ELF-1 (cell line): ENCODE results near the gene NELFA.

Experiments used
- DNase-seq: peaks from one replicate; pipeline ENCODE4 v3.0.0-alpha.2; 2016; ENCODE audit warnings: low read depth, low spot score

NELFA gene

GRCh38 chr4:2008921-2009650 lies at the start of gene NELFA:
Gene NELFA (minus strand): TSS chr4:2008974. CDS start chr4:2008959, 15 bp downstream.
- DNase-seq = peak; percentile 98

DNA sequence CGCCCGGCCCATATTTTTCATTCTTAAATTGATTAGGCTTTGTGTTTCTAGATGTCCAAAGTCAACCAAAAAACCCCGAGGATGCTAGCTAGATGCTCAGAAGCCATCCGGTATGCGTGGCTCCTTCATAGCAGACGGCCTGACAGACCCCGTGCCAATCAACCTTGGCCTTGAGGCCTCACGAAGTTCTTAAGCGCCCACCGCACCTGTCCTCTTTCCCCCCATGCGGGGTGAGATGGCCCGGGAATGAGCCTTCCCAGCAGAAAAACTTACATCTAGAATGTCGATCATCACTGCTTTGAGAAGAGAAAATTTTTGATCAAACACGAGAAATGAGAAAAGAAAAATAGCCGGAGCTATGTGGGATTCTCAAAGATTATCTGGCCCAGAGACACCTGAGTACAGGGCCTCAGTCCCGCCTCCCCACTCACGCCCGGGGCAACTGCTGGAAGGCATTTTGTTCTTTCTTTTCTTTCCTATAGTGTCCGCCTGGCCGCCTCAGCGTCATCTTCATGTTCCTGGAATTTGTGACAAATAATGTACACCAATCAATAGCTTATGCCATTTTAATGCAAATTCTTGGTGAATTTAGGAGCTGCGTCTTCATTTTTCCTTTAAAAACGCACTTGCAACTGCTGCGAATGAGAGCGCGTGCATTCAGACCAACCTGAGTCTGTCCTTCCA lies 48.8 kb upstream of the NELFA start:
- DNase-seq = no peak

- no peak for DNase-seq
These were observed 45.4 kb upstream of the NELFA start for GRCh38 chr4:2054217-2054616.

DNA sequence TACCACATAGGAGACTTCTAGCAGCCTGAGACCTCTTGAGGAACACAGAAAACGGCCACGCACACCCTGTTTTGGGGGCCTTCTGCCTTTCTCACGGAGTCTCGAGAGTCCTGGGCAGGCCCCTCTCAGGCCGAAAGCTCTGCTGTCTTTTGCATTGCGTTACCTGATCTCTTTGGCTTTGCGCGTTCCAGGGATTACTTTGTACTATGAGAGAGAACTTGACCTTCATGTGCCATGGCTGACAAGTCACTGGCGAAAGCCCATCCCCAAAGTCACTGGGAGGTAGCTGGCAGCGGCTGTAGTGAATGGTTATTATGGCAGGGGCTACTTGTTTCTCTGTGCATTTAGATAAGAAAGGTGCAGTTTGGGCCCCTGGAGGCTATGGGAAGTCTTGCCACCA lies 42.3 kb upstream of the NELFA start:
- DNase-seq = no peak

- no peak for DNase-seq
These were observed 41.0 kb upstream of the NELFA start for GRCh38 chr4:2049811-2050210.

DNA sequence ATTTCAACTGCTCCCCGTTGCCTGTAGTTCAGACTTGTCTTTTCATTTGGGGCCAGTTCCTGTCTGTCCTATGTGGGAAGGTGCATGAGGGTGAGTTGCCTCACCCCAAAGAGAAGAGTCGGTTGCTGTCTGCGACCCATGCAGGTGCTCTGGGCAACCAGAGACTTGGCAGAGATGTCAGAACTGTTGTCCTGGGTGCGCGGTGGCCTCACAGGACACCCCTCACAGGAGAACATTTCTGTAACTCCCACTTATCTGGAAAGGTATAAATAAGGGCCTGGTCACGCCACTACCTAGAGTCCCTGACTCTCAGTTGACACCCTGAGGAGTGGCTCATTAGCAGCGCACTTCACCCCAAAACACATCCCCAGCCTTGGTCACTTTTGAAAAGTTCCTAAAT lies 40.6 kb upstream of the NELFA start:
- no peak for DNase-seq

DNA sequence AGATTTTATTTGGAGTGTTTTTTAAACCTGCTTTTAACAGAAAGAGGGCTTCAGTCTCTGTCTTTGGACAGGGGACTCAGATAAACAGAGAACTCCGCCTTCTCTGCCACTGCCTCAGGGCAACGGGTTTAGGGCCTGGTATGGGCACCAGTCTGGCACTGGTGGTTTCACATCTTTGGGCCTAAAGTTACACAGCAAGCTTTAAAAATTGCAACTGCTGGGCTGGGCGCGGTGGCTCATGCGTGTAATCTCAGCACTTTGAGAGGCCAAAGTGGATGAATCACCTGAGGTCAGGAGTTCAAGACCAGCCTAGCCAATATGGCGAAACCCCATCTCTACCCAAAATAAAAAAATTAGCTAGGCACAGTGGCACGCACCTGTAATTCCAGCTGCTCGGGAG lies 40.1 kb upstream of the NELFA start:
- no peak for DNase-seq

- no peak for DNase-seq
These were observed 39.2 kb upstream of the NELFA start for GRCh38 chr4:2047781-2048581.

- DNase-seq = no peak
These were observed 38.4 kb upstream of the NELFA start for GRCh38 chr4:2047031-2047660.

DNA sequence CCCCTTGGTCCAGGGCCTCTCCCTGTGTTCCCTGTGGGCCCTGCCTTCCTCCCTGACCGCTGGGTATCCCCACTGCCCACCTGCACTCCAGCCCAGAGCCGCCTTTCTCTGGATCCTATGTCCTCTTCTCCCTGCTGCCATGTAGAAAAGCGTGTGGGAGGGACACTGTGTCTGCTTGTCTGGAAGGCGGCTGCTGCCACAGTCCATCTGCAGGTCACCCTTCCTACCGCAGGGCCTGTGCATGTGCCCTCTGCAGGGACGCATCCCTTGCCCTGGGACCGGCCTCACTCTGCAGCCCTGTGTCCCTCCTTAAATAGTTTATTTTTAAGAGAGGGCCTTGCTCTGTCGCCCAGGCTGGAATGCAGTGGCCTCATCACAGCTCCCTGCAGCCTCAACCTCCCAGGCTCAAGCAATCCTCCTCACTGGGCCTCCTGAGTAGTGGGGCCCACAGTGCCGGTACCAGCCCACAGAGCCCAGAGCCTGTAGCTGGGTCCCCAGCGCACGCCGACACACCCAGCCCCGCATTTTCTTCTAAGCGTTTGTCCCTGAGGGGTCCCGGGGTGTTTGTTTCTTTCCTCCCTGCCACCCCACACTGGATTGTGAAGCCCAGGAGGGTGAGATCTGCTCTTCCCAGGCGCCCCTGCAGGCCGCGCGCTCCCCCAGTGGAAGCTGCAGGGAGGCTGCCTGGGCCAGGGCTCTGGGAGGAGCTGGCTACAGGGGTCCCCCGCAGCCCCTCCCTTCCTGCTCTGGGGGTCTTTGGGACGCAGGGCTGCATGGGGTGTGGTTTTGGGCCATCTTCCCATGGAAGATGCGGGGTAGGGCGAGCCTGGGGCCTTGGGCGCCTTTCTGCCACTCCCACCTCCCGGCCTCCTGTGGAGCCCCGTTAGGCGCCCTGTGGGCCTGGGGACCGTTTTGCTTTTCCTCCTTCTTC lies 37.5 kb upstream of the NELFA start:
- no peak for DNase-seq

GRCh38 chr4:2045518-2045951 lies 36.8 kb upstream of the NELFA start:
- DNase-seq = no peak

DNA sequence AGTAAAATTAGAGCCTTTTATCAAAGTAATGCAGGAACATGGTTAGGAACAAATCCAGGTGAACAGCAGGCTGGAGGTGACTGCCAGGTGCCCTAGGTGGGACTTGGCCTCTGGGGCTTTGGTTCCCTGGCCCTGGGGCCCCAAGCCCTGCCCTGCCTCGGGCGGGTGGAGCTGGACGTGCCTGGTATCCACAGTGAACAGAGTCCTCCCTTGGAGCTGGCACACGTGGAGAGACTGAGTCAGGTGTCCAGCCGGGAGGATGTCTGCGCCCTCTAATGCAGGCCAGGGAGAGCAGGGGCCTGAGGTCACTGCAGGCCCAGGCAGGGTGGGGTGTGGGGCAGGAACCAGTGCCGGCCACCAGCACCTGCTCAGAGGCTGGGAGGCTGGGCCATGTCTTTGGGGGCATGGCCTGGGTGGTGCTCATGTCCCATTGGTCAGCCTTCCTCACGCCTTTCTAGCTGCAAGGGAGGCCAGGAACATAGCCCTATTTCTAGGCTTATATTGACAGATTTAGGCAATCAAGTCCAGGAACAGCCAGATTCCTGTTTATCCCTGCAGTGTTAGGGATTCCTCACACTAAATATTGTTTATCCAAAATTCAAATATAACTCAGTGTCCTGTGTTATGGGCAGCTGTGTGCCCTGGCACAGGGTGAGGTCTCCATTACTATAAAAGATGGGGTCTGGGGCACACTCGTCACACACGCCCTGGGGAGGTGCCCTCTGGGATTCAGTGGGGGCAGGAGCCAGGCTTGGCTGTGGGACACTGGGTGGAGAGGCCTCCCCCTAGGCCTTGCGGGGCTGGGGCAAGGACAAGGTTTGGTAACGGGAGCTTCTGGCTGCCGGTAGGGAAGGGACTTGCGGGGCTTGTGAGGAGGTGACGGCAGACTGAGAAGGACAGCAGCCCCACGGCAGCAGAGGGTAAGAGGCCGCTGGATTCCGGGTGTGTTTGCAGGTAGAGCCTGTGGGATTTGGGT lies 36.1 kb upstream of the NELFA start:
- DNase-seq = no peak

DNA sequence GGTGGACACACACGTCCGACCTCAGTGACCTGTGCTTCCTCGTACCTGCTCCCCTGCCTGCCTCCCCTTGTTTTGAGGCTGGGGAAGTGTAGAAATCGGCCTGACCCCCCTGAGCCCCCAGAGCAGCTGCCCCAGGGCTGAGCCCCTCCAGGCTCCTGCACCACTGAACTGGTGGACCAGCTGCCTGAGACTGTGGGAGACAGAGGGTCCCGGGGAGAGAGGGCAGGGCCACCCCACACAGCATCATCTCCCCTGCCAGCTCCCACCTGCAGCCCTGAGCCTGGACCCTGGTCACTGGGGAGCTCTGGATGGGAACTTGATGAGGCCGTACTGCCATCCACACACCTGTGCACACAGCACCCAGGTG lies 35.3 kb upstream of the NELFA start:
- DNase-seq = no peak

GRCh38 chr4:2043396-2044118 lies 34.8 kb upstream of the NELFA start:
- DNase-seq = no peak

DNA sequence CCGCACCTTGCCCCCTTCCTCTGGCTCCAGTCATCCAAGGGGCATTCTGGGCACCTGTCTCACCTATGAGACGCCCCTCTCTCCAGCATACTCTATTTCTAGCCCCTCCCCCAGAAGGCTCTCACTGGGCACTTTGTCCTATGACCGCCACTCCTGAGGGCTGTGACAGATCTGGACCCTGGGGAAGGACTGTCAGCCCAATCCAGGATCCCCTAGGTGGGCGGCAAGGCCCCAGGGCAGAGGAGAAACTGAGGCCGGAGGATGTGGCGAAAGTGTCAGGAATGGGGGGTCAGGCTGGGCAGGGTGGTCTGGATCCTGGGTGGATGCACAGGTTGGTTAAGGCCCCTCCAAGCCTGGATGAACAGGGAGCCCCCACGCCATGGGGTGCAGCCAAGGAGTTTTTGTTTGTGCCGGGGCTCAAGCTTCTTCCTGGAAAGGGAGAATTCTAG lies 34.2 kb upstream of the NELFA start:
- no peak for DNase-seq

GRCh38 chr4:2042204-2042946 lies 33.6 kb upstream of the NELFA start:
- DNase-seq = no peak

DNA sequence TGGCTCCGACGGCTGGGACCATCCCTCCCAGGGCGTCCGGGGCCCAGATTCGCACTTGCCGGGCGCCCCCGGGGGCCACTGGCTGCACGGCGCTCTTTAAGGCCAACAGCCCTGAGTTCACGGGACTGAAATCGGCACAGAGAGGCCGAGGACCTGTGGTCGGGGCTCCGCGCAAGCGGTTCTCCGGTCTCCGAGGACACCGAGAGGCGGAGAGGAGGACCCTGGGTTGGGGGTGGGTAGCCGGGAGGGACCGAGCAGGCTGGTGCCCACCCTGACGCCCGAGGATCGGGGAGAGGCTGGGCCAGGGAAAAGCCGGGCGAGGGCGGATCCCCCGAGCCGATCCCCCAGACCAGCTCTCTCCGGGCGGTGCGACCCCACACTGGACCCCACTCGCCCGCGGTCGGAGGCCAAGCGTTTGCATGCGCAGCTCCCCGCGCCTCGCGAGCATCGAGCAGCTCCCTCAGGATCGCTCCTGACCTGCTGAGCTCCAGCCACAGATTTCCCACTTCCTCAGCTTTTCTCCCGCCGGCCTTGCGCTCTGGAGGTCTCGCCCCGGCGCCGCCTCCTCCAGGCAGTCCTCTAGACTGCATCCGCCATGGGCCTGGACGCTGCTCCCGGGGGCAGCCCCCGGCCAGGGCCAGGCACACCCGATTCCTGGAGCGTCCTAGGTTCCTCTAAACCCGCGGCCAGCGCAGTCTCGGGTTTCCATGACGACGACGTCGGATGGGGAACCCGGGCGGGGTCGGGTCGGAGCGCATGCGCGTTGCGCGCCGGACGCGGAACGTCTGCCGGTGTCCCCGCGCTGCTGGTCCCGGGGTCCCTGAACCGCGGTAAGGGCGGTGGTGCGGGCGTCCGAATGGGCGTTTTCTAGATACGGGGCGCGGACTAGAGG lies 32.7 kb upstream of the NELFA start:
- DNase-seq = peak; percentile 88
